Germinal center (tissue), 1 donor: ENCODE data around the gene MEPE.
A peak's percentile ranks its signal among the peaks of the same experiment; 100 is the strongest.

Experiments
- DNase-seq: peaks from one replicate; pipeline ENCODE4 v3.0.0; 2012; ENCODE audit warnings: mixed read lengths, low spot score

Gene MEPE, protein sequence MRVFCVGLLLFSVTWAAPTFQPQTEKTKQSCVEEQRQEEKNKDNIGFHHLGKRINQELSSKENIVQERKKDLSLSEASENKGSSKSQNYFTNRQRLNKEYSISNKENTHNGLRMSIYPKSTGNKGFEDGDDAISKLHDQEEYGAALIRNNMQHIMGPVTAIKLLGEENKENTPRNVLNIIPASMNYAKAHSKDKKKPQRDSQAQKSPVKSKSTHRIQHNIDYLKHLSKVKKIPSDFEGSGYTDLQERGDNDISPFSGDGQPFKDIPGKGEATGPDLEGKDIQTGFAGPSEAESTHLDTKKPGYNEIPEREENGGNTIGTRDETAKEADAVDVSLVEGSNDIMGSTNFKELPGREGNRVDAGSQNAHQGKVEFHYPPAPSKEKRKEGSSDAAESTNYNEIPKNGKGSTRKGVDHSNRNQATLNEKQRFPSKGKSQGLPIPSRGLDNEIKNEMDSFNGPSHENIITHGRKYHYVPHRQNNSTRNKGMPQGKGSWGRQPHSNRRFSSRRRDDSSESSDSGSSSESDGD

GRCh38 chr4:87832669-87833068 is at the start of gene MEPE:
MEPE (plus strand) TSS chr4:87832969; CDS start chr4:87834715, 1,746 bp downstream.
- DNase-seq, result no peak

- no peak for DNase-seq
These were observed 49.0 kb upstream of the MEPE start for GRCh38 chr4:87783781-87784180.

- DNase-seq, result no peak
These were observed 46.8 kb upstream of the MEPE start for GRCh38 chr4:87785731-87786509.

DNA sequence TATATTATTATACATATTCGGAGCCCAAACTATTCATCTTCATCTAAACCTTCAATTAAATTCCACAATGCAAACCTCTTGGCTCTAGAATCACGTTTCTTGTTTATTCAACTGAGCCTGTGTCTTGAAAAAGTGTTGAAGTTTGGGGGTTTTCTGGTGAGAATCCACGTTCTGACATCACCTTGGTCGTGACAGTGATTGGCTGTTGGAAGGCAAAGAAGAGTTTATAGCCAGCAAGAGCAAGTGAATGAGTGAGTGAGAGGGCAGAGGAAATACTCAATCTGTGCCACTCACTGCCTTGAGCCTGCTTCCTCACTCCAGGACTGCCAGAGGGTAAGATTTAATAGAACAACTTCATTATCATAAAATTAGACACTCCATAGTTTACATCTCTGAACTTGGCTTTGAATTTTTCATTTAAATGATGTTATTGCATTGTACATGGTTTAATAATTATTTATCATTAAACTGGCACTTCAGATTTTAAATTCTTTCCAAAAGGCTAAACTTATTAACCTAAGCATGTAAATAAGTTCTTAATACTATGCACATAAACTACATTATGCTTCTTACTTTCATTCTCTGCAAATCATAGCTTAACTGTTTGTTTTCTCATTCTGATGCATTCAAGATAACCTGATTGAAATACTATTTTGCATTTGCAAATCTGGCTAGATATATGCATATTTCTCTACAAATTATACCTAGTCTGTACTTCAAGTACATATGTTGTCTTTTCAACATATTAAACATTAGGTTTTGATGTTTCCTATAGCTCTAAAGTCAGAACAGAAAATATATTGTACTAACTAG is 33.3 kb upstream of the MEPE start, which contains the start of gene IBSP:
IBSP (plus strand) TSS at position 254 of the 813 bp plus-strand sequence. CDS start 2,808 bp downstream, outside the sequence.
- DNase-seq, result no peak

DNA sequence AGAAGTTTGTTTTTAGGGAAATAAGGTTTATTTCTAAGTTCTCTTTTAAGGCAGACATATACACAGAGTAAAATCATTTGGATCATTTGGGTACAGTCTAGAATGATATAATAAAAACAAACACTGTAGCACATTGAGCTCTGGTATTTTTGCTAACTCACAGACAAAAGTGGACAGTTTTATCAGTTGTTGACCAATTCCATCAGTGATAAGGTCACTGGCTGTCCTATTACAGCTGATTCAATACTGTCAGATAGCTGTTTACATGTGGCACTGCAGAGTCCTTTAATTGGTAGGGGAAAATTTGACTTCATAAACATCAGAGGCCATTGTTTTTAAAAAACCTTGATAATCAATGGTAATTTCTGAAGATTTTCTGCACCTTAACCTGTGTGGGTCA is 29.9 kb upstream of the MEPE start:
- no peak for DNase-seq

- DNase-seq, result no peak
These were observed 29.3 kb upstream of the MEPE start for GRCh38 chr4:87803421-87803820.

DNA sequence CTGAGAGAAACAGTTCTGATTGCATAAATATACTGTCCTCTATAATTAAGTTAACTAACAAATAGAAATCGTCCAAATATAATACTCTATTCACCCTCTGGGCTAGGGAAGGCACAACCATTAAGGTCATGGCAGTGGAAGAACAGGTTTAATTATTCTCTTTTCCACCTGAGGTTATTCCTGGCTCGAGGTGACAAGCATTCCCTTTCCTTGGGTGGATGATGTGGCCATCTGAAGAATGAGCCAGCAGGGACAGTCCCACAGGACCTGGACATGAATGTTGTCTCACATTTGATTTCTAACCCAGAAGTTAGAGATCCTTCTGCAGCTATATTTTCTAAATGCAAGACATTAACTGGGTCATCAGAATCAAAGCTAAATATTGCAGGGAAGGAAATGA is 27.9 kb upstream of the MEPE start:
- DNase-seq, result no peak

GRCh38 chr4:87805971-87806370 is 26.8 kb upstream of the MEPE start:
- DNase-seq, result no peak

GRCh38 chr4:87806520-87806919 is 26.2 kb upstream of the MEPE start:
- DNase-seq, result no peak

DNA sequence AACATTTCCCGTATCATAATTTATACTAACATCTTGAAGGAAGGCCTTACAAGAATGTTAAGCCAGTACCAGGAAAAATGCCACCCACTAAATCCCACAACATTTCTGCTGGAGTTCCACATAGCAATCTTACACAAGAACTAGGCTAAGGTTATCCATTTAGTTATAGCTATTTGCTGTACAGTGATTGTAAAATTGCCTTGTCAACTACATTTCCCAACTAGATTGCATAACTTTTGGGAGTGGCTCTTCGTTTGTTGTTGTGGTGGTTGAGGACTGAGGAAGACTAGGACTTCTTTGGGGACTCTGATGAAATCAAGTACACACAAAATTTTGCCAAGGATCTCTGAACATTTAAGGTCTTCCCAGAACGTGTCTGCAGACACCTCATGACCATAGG is 25.4 kb upstream of the MEPE start:
- no peak for DNase-seq

DNA sequence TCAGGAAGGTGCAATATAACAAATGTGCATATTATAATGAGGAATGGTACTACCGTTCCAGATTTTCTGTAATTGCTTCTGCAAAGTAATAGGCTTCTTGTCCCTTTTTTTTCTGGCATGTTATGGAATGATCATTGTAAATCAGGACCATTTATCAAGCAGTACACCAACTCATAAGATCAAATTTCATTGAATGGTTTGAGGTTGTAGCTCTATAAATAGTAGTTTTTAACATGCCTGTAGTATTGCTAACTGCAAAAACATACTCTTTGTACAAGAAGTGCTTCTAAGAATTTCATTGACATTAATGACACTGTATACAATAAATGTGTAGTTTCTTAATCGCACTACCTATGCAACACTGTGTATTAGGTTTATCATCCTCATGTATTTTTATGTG is 20.8 kb upstream of the MEPE start:
- no peak for DNase-seq

GRCh38 chr4:87819281-87819919 is 13.4 kb upstream of the MEPE start:
- no peak for DNase-seq

DNA sequence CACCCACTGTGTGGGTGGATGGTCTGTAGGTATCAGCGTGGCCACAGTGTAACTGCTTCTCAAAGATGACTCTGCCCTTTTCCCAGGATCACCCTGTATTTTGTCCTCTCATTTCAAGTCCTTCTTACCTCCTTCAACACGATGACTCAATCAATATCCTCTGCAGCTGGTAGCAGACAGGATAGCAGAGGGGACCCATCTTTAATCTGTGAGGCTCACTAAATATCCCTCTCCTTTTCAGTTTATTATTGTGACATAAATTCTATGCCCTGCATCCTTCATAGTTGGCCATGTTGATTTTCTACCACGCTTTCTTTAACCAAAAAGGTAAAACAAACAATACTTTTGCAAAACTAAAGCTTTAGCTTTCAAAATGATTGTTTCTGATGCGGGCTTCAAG is 9.6 kb upstream of the MEPE start:
- no peak for DNase-seq

- no peak for DNase-seq
These were observed 9.0 kb upstream of the MEPE start for GRCh38 chr4:87823724-87824123.

GRCh38 chr4:87824352-87824751 is 8.4 kb upstream of the MEPE start:
- DNase-seq, result no peak

DNA sequence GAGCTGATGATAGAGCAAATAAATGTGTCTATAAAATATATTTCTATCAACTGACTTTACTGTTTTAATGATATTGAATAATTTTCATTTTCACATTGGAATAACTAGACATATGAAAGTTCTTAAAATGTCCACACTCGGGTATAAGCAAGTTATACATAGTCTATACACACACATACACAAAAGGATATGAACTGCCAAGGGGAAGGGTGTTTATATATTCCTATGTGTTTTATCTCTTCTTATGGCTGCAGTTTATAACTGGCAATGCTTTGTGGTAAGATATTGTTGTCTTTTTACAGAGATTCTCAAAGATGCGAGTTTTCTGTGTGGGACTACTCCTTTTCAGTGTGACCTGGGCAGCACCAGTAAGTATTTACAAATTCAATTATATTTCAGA is 1.6 kb downstream of the MEPE start:
- DNase-seq, result no peak

GRCh38 chr4:87835197-87835596 is 2.4 kb downstream of the MEPE start:
- DNase-seq, result no peak

- no peak for DNase-seq
These were observed 3.0 kb downstream of the MEPE start for GRCh38 chr4:87835743-87836142.

GRCh38 chr4:87838205-87838604 is 5.4 kb downstream of the MEPE start:
- DNase-seq, result no peak

DNA sequence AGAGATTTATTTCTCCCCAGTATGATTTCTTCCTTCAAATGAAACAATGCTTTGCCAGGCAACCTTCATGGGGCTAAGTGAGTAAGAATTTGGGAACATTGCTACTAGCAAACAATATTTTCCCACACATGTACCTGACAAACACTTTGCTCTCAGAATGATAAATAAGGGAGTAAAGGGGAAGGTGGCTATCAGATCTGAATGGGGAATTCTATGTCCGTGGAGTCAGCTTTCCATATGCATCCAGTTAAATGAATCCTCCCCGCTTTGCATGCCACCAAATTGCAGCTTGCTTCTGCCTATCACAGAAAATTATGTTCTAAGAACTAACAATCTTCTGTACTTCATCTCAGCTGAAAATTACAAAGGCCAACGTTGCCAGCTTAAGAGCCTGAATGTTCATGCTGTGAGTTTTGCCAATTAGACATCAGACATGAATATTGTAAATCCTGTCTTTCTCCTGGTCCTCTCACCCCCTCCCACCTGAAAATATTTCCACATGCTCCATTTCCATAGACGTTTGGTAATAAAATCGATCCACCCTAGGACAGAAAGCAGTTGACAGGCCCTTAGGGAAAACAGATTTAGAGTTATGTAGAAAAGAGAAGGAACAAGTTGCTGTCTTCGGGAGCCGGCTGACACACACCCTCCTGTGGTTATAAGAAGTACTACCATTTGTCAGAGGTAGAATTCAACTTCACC is 6.3 kb downstream of the MEPE start:
- DNase-seq, result peak; percentile 30

GRCh38 chr4:87839592-87839946 is 6.8 kb downstream of the MEPE start:
- DNase-seq, result no peak
